GM12878 (cell line): ENCODE measurements around the gene XPO5.

Experiments used
- CTCF ChIP-seq, 3 experiments: IDR thresholded peaks in 2 of 3; conservative IDR thresholded peaks in 1 of 3; 2 replicates each; pipeline ENCODE4 v1.5.1; 2011; ENCODE audit warnings: low read depth in 3 of 3, low read length in 3 of 3, mild to moderate bottlenecking in 3 of 3, control low read depth in 2 of 3, moderate library complexity in 2 of 3, inconsistent platforms in 1 of 3, mixed read lengths in 1 of 3; ENCODE audit not compliant: control insufficient read depth in 2 of 3, insufficient read depth in 1 of 3; ENCODE audit errors: extremely low read depth in 1 of 3
- EZH2 ChIP-seq: IDR thresholded peaks from 2 replicates; pipeline ENCODE4 v1.6.1; 2012; ENCODE audit warnings: low read depth, mild to moderate bottlenecking, control low read depth, inconsistent platforms, low read length, borderline replicate concordance; ENCODE audit not compliant: control insufficient read depth
- GABPA ChIP-seq: IDR thresholded peaks from 2 replicates; pipeline ENCODE4 v1.6.1; 2014; ENCODE audit warnings: antibody characterized with exemption, low read depth, mild to moderate bottlenecking, inconsistent platforms
- NFYB ChIP-seq: IDR thresholded peaks from 2 replicates; pipeline ENCODE4 v1.6.1; 2011; ENCODE audit warnings: low read depth, mild to moderate bottlenecking, low read length, improper control_type of control experiment, moderate library complexity; ENCODE audit not compliant: insufficient read depth
- POLR2AphosphoS2 ChIP-seq: IDR thresholded peaks from 2 replicates; pipeline ENCODE4 v1.6.1; 2011; ENCODE audit warnings: low read depth, mild to moderate bottlenecking, low read length, improper control_type of control experiment, moderate library complexity
- POU2F2 ChIP-seq: IDR thresholded peaks from 3 replicates; pipeline ENCODE4 v1.6.1; 2011; ENCODE audit warnings: low read depth, mild to moderate bottlenecking, low read length, borderline replicate concordance
- RAD21 ChIP-seq: IDR thresholded peaks from 2 replicates; pipeline ENCODE4 v1.6.1; 2011; ENCODE audit warnings: mild to moderate bottlenecking, low read depth, low read length, moderate library complexity; ENCODE audit not compliant: insufficient read depth
- REST ChIP-seq: IDR thresholded peaks from 2 replicates; pipeline ENCODE4 v1.6.1; 2012; ENCODE audit warnings: mild to moderate bottlenecking, low read depth, low read length
- SUZ12 ChIP-seq: fragments of 200-600 bp; sonication (generic); IDR thresholded peaks from one replicate; pipeline ENCODE4 v1.6.1; 2018; ENCODE audit warnings: antibody characterized with exemption, mild to moderate bottlenecking; ENCODE audit not compliant: unreplicated experiment
- TAF1 ChIP-seq: IDR thresholded peaks from 2 replicates; pipeline ENCODE4 v1.6.1; 2011; ENCODE audit warnings: mild to moderate bottlenecking, low read depth, low read length, borderline replicate concordance
- ZBTB33 ChIP-seq: fragments of 450-650 bp; IDR thresholded peaks from 2 replicates; pipeline ENCODE4 v1.6.1; 2017; ENCODE audit warnings: mild to moderate bottlenecking

- no peak for TF ChIP-seq ZBTB33
- TF ChIP-seq REST, result no peak
- no peak for TF ChIP-seq CTCF (IDR thresholded peaks at IDR 0.05 in 2 of 3, conservative IDR thresholded peaks at IDR 0.05 in 1 of 3; ENCODE audit: control insufficient read depth in 2 of 3, extremely low read depth in 1 of 3, insufficient read depth in 1 of 3, low read depth in 3 of 3, low read length in 3 of 3)
- no peak for TF ChIP-seq RAD21
- TF ChIP-seq NFYB, result no peak
- no peak for TF ChIP-seq POU2F2
- no peak for TF ChIP-seq SUZ12
- no peak for TF ChIP-seq GABPA
- no peak for TF ChIP-seq POLR2AphosphoS2
- no peak for TF ChIP-seq TAF1
- no peak for TF ChIP-seq EZH2
These were observed 3.8 kb downstream of the XPO5 start for GRCh38 chr6:43572015-43572414.
